ENCODE measurements around the gene FMNL1. TPM values are rescaled to one million over a fixed set of nuclear protein-coding genes. Genes with fewer than 3 reads are reported as not detected.

Gene FMNL1
- total RNA-seq, 1 donor from 2014 or later = 10.7 TPM

DNA sequence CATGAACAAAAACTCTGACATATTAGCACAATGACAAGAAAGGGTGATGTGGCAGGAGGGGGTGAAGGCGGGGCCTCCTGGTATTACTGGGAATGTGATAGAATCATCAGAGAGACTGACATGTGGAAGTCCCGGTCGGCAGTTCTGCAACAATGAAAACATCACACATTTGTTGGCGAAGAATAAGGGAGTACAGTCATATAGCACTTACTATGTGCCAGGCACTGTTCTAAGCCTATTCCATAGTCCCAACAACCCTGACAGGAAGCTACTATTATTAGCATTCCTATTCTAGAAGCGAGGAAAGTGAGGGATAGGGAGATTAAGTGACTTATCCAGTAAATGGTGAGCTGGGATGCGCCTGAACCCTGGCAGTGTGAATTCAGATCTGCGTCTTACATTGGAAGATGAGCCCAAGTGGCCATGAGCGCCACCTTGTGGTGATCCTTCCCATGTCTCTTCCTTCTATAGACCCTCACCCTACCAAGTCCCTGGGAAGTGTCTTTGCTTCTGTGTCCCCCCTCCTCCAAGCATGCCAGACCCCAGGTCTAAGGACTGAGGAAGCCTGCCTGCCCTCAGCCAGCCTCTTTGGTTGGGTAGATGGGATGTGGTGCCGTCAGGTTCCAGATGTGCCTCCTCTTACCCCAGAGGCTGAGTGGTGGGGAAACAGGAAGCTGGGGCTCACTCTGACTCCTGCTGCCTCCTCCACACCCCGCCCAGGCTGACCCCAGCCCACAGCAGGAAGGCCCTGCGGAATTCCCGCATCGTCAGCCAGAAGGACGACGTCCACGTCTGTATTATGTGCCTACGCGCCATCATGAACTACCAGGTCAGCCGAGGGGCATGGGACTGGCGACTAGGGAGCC lies 14.0 kb downstream of the FMNL1 start:
- H3K27me3 ChIP-seq = no peaks in the 10 kb centered on the region
- no peaks in the 10 kb centered on the region for H3K4me1 ChIP-seq
- intact Hi-C loops (cut with DNase I) = loop anchor here (1.0 kb wide), 1 partner anchor 16 kb away; no protein-coding TSS in a partner anchor
- no peak overlapping the region for H3K27ac ChIP-seq
- no peaks in the 10 kb centered on the region for H3K9me3 ChIP-seq
- no peak overlapping the region for H3K4me3 ChIP-seq
- TF ChIP-seq, protein P1, sequence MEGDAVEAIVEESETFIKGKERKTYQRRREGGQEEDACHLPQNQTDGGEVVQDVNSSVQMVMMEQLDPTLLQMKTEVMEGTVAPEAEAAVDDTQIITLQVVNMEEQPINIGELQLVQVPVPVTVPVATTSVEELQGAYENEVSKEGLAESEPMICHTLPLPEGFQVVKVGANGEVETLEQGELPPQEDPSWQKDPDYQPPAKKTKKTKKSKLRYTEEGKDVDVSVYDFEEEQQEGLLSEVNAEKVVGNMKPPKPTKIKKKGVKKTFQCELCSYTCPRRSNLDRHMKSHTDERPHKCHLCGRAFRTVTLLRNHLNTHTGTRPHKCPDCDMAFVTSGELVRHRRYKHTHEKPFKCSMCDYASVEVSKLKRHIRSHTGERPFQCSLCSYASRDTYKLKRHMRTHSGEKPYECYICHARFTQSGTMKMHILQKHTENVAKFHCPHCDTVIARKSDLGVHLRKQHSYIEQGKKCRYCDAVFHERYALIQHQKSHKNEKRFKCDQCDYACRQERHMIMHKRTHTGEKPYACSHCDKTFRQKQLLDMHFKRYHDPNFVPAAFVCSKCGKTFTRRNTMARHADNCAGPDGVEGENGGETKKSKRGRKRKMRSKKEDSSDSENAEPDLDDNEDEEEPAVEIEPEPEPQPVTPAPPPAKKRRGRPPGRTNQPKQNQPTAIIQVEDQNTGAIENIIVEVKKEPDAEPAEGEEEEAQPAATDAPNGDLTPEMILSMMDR (IDR thresholded peaks at IDR 0.05) = peak; percentile 49 to 68 (median 62)
- peak in 1 of 2 donors; percentile 84 for DNase-seq (ENCODE audit: low spot score in 2 of 2)
- no peaks in the 10 kb centered on the region for H3K36me3 ChIP-seq

DNA sequence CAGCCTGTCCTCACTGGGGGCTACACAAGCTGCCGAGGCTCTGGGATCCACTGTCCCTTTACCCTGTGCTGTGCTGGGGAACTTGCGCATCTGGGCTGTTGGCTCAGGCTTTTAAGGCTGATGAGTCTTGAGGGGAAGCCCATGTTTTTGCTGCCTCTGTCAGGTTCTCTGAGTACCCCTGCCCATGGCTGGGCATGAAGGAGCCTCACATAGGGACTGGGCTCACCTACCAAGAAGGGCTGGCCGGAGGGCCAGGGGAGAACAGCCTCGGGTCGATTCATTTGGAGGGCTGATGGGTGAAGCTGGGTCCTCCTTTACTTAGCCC lies 14.6 kb downstream of the FMNL1 start:
- TF ChIP-seq, protein P1 (IDR thresholded peaks at IDR 0.05) = no peak
- no peak overlapping the region for H3K4me3 ChIP-seq
- H3K27ac ChIP-seq = no peak overlapping the region
- H3K36me3 ChIP-seq = no peaks in the 10 kb centered on the region
- no peaks in the 10 kb centered on the region for H3K9me3 ChIP-seq
- peaks cover 6% of the 10 kb centered on the region for H3K27me3 ChIP-seq
- intact Hi-C loops (cut with DNase I) = no loop called here
- no peak for DNase-seq (ENCODE audit: low spot score in 2 of 2)
- peaks cover 3 to 4% of the 10 kb centered on the region in 2 donors for H3K4me1 ChIP-seq

DNA sequence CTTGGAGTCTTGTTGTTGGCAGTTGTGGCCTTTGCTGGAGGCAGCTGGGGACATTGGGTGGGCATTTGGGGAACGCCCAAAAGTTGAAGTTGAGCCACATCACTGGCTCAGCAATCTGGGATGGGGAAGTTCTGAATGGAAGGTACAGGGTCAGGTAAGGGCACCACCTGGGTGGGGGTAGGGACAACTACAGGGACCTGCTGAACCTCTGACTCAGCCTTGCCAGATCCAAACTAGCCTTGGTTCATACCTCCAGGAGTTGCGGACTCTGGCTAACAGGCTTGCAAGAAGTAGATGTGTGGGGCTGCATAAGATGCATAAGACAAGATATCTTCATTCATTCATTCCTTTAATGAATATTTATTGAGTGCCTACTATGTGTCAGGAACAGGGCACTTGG lies 16.0 kb downstream of the FMNL1 start:
- no peaks in the 10 kb centered on the region for H3K36me3 ChIP-seq
- intact Hi-C loops (cut with DNase I) = no loop called here
- H3K4me3 ChIP-seq = no peak overlapping the region
- H3K27me3 ChIP-seq = peaks cover 8% of the 10 kb centered on the region
- TF ChIP-seq, protein P1 (IDR thresholded peaks at IDR 0.05) = no peak
- no peaks in the 10 kb centered on the region for H3K9me3 ChIP-seq
- no peak overlapping the region for H3K27ac ChIP-seq
- no peak for DNase-seq (ENCODE audit: low spot score in 2 of 2)
- peaks cover 5% of the 10 kb centered on the region in 2 donors for H3K4me1 ChIP-seq

DNA sequence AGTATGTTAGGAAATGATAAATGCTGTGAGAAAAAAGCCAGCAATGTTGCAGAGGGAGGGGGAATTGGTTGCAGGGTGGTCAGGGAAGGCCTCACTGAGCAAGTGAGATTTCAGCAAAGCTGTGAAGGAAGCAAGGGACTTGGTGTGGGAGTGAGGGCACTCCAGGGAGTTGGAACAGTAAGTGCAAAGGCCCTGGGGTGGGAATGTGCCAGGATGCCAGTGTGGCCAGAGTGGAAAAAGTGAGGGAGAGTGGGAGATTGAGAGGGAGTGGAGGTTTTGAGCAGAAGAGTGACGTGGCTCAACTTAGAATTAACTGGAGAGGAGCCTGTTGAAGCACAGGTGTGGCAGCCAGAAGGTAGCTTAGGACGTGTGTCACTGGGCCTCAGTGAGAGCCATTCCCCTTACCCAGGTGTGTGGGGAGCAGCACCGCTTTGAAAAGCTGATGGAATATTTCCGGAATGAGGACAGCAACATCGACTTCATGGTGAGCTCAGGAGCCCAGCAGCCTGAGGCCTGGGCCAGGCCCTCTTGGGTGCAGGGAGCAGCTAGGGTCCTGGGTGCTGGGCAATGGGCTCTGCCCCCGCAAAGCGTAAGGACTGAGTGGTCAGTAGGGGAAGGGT lies 16.6 kb downstream of the FMNL1 start:
- Histone ChIP-seq H3K4me3 (no peak overlapping the region), H3K27me3 (peaks cover 8% of the 10 kb centered on the region), H3K36me3 (no peaks in the 10 kb centered on the region), H3K4me1 (peaks cover 5% of the 10 kb centered on the region in 2 donors), H3K27ac (no peak overlapping the region), H3K9me3 (no peaks in the 10 kb centered on the region)
- intact Hi-C loops (cut with DNase I) = no loop called here
- DNase-seq (ENCODE audit: low spot score in 2 of 2) = no peak
- TF ChIP-seq, protein P1 (IDR thresholded peaks at IDR 0.05) = no peak

DNA sequence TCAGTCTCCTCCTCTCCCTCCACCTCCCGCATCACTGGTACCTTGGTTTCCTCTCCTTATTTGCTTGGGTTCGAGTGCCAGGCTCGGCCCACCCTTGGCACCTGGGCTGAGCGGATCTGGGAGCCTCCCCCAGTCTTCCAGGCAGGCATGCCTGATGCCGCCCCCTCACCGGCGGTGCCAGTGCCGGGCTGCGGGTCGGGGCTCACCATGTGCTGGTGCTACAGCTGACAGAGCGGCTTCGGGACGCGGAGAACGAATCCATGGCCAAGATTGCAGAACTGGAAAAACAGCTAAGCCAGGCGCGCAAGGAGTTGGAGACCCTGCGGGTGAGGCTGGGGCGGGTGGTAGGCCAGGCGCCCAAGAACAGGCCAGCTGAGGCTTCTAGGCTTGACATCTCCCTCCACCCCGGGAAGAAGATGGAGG lies 19.2 kb downstream of the FMNL1 start:
- Histone ChIP-seq H3K36me3 (no peaks in the 10 kb centered on the region), H3K27me3 (peaks cover 8% of the 10 kb centered on the region), H3K4me1 (peaks cover 5% of the 10 kb centered on the region in 2 donors), H3K27ac (no peak overlapping the region), H3K9me3 (no peaks in the 10 kb centered on the region), H3K4me3 (peak overlapping the region in 1 of 2 donors; percentile 43)
- TF ChIP-seq, protein P1 (IDR thresholded peaks at IDR 0.05) = no peak
- intact Hi-C loops (cut with DNase I) = no loop called here
- DNase-seq (ENCODE audit: low spot score in 2 of 2) = no peak
